GM12878 (cell line): ENCODE results near the gene ARHGAP21.

Experiments
- CREM ChIP-seq: IDR thresholded peaks from 2 replicates; pipeline ENCODE4 v1.6.1; 2014; ENCODE audit warnings: antibody characterized with exemption, low read depth
- EP300 ChIP-seq, 2 experiments: fragments of 150-350 bp in 1 of 2; IDR thresholded peaks; 2 replicates each; pipeline ENCODE4 v1.6.1; 2011 to 2012; ENCODE audit warnings: low read depth in 2 of 2, low read length in 2 of 2, borderline replicate concordance in 1 of 2, improper control_type of control experiment in 1 of 2, inconsistent platforms in 1 of 2; ENCODE audit not compliant: control insufficient read depth in 1 of 2
- EZH2 ChIP-seq: IDR thresholded peaks from 2 replicates; pipeline ENCODE4 v1.6.1; 2012; ENCODE audit warnings: low read depth, mild to moderate bottlenecking, control low read depth, inconsistent platforms, low read length, borderline replicate concordance; ENCODE audit not compliant: control insufficient read depth
- IKZF1 ChIP-seq: fragments of 450-650 bp; conservative IDR thresholded peaks from 2 replicates; pipeline ENCODE4 v1.6.1; 2017; ENCODE audit warnings: antibody characterized with exemption, mild to moderate bottlenecking
- POLR2A ChIP-seq: IDR thresholded peaks from 2 replicates; pipeline ENCODE4 v1.6.1; 2011; ENCODE audit warnings: low read depth, mild to moderate bottlenecking, low read length
- RFX5 ChIP-seq: IDR thresholded peaks from 2 replicates; pipeline ENCODE4 v1.6.1; 2011; ENCODE audit warnings: low read depth, low read length, improper control_type of control experiment
- TAF1 ChIP-seq: IDR thresholded peaks from 2 replicates; pipeline ENCODE4 v1.6.1; 2011; ENCODE audit warnings: mild to moderate bottlenecking, low read depth, low read length, borderline replicate concordance
- TF ChIP-seq, protein P1 (sequence below), 3 experiments: IDR thresholded peaks in 2 of 3; conservative IDR thresholded peaks in 1 of 3; 2 replicates each; pipeline ENCODE4 v1.5.1; 2011; ENCODE audit warnings: low read depth in 3 of 3, low read length in 3 of 3, mild to moderate bottlenecking in 3 of 3, control low read depth in 2 of 3, moderate library complexity in 2 of 3, inconsistent platforms in 1 of 3, mixed read lengths in 1 of 3; ENCODE audit not compliant: control insufficient read depth in 2 of 3, insufficient read depth in 1 of 3; ENCODE audit errors: extremely low read depth in 1 of 3
- TF ChIP-seq, protein P2 (sequence below): fragments of 450-650 bp; IDR thresholded peaks from 2 replicates; pipeline ENCODE4 v1.6.1; 2016; ENCODE audit warnings: mild to moderate bottlenecking
- TF ChIP-seq, protein P3 (sequence below): IDR thresholded peaks from 2 replicates; pipeline ENCODE4 v1.6.1; 2012; ENCODE audit warnings: mild to moderate bottlenecking, low read depth, low read length

DNA sequence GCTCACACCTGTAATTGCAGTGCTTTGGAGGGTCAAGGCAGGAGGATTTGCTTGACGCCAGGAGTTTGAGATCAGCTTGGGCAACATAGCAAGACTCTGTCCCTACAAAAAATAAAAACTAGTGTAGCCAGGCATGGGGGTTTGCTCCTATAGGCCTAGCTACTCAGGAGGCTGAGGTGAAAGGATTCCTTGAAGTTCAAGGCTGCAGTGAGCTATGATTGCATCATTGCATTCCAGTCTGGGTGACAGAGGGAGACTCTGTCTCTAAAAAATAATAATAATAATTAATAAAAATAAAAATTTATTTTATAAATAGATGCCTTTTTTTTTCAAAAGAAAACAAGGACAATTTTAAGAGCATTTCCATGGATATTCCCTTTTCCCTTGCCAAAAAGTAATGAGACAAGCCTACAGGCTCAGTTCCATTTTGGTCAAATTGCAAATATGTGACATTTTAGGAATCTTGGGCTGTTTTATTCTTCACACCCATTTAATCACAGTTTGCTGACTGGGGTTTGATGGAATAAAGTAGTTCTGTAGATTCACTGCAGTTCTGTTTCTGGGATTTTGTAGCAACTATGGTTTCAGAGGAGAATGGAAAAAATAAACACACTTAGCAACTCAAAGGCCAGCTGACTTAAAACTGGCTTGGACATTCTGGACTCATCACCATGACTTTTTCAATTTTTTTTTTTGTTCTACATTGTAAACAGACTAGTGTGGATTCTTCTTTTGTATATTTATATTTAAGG, 48.4 kb upstream of the ARHGAP21 start:
- TF ChIP-seq CREM (no peak), POLR2A (no peak), TAF1 (no peak), IKZF1 (no peak), RFX5 (no peak), EZH2 (no peak), EP300 (IDR thresholded peaks at IDR 0.05; ENCODE audit: borderline replicate concordance in 1 of 2, control insufficient read depth in 1 of 2, low read depth in 2 of 2, low read length in 2 of 2) (no peak)
- TF ChIP-seq, protein P1, sequence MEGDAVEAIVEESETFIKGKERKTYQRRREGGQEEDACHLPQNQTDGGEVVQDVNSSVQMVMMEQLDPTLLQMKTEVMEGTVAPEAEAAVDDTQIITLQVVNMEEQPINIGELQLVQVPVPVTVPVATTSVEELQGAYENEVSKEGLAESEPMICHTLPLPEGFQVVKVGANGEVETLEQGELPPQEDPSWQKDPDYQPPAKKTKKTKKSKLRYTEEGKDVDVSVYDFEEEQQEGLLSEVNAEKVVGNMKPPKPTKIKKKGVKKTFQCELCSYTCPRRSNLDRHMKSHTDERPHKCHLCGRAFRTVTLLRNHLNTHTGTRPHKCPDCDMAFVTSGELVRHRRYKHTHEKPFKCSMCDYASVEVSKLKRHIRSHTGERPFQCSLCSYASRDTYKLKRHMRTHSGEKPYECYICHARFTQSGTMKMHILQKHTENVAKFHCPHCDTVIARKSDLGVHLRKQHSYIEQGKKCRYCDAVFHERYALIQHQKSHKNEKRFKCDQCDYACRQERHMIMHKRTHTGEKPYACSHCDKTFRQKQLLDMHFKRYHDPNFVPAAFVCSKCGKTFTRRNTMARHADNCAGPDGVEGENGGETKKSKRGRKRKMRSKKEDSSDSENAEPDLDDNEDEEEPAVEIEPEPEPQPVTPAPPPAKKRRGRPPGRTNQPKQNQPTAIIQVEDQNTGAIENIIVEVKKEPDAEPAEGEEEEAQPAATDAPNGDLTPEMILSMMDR (IDR thresholded peaks at IDR 0.05 in 2 of 3, conservative IDR thresholded peaks at IDR 0.05 in 1 of 3; ENCODE audit: control insufficient read depth in 2 of 3, extremely low read depth in 1 of 3, insufficient read depth in 1 of 3, low read depth in 3 of 3, low read length in 3 of 3), result no peak
- TF ChIP-seq, protein P2, sequence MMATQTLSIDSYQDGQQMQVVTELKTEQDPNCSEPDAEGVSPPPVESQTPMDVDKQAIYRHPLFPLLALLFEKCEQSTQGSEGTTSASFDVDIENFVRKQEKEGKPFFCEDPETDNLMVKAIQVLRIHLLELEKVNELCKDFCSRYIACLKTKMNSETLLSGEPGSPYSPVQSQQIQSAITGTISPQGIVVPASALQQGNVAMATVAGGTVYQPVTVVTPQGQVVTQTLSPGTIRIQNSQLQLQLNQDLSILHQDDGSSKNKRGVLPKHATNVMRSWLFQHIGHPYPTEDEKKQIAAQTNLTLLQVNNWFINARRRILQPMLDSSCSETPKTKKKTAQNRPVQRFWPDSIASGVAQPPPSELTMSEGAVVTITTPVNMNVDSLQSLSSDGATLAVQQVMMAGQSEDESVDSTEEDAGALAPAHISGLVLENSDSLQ, result no peak
- TF ChIP-seq, protein P3, sequence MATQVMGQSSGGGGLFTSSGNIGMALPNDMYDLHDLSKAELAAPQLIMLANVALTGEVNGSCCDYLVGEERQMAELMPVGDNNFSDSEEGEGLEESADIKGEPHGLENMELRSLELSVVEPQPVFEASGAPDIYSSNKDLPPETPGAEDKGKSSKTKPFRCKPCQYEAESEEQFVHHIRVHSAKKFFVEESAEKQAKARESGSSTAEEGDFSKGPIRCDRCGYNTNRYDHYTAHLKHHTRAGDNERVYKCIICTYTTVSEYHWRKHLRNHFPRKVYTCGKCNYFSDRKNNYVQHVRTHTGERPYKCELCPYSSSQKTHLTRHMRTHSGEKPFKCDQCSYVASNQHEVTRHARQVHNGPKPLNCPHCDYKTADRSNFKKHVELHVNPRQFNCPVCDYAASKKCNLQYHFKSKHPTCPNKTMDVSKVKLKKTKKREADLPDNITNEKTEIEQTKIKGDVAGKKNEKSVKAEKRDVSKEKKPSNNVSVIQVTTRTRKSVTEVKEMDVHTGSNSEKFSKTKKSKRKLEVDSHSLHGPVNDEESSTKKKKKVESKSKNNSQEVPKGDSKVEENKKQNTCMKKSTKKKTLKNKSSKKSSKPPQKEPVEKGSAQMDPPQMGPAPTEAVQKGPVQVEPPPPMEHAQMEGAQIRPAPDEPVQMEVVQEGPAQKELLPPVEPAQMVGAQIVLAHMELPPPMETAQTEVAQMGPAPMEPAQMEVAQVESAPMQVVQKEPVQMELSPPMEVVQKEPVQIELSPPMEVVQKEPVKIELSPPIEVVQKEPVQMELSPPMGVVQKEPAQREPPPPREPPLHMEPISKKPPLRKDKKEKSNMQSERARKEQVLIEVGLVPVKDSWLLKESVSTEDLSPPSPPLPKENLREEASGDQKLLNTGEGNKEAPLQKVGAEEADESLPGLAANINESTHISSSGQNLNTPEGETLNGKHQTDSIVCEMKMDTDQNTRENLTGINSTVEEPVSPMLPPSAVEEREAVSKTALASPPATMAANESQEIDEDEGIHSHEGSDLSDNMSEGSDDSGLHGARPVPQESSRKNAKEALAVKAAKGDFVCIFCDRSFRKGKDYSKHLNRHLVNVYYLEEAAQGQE, result no peak
